ENCODE results near the gene PABPC1L.

PABPC1L gene

DNA sequence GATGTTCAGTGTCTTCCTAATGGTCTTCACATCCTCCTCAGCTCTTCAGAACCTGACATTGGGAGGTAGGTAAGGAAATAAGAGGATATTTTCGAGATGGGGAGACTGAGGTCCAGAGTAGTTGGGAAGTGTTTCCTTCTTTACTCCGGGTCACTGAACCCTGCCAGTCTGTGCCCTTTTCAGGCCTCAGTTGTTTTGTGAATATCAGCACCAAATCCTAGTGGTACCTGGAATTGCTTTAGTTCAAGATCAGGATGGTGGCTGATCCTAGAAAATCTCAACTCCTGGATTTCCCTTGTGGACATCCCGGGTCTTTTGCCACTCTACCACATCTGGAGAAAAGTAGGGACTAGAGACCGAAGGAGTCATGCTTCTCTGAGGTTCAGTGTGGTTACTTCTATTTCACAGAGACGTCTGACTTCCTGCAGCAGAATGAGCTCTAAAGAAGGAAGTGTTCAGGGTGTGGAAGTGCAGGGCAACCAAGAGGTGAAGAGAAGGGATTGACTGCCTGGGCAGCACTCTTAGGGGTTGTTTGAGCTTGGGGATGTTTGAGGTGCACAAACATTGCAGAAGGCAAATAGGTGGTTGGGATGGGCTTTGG lies 57.4 kb downstream of the PABPC1L start:
- H3K36me3 ChIP-seq (ENCODE audit: control insufficient read depth in 2 of 2, insufficient read depth in 1 of 2, low read length in 2 of 2): peaks cover 0 to 3% of the 10 kb centered on the region in 2 experiments; a peak in 2 of 3 replicates
- H3K27ac ChIP-seq (ENCODE audit: extremely low read depth, low read depth, low read length): no peak overlapping the region
- POLR2A ChIA-PET: interaction anchor here (0.5 kb wide), 1 partner anchor 14 kb away, joined by 4 read pairs; no protein-coding TSS in a partner anchor
- peak overlapping the region; percentile 95 for H3K4me3 ChIP-seq (ENCODE audit: low read depth, low read length)
- CTCF ChIA-PET: interaction anchor here (0.7 kb wide), 2 partner anchors 26 to 129 kb away, joined by 3 read pairs; no protein-coding TSS in a partner anchor
- H3K4me1 ChIP-seq (ENCODE audit: control insufficient read depth, insufficient read depth, low read length): peaks cover 20% of the 10 kb centered on the region
- TF ChIP-seq PRDM1 (tag by site-specific recombination; IDR thresholded peaks at IDR 0.05) (no peak), ZNF830 (tag by site-specific recombination; IDR thresholded peaks at IDR 0.05; ENCODE audit: low read depth) (no peak), ZNF133 (tag by site-specific recombination; IDR thresholded peaks at IDR 0.05) (no peak), SP2 (tag by site-specific recombination; IDR thresholded peaks at IDR 0.05) (no peak), ZNF629 (tag by site-specific recombination; IDR thresholded peaks at IDR 0.05) (no peak), ZSCAN23 (tag by site-specific recombination; IDR thresholded peaks at IDR 0.05) (no peak), ZNF510 (tag by site-specific recombination; IDR thresholded peaks at IDR 0.05; ENCODE audit: insufficient replicate concordance) (no peak)
- TF ChIP-seq, protein P1, sequence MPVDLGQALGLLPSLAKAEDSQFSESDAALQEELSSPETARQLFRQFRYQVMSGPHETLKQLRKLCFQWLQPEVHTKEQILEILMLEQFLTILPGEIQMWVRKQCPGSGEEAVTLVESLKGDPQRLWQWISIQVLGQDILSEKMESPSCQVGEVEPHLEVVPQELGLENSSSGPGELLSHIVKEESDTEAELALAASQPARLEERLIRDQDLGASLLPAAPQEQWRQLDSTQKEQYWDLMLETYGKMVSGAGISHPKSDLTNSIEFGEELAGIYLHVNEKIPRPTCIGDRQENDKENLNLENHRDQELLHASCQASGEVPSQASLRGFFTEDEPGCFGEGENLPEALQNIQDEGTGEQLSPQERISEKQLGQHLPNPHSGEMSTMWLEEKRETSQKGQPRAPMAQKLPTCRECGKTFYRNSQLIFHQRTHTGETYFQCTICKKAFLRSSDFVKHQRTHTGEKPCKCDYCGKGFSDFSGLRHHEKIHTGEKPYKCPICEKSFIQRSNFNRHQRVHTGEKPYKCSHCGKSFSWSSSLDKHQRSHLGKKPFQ (tag by site-specific recombination; IDR thresholded peaks at IDR 0.05): no peak
- H3K9me3 ChIP-seq (ENCODE audit: control insufficient read depth, insufficient read depth, low read depth, low read length): no peaks in the 10 kb centered on the region

DNA sequence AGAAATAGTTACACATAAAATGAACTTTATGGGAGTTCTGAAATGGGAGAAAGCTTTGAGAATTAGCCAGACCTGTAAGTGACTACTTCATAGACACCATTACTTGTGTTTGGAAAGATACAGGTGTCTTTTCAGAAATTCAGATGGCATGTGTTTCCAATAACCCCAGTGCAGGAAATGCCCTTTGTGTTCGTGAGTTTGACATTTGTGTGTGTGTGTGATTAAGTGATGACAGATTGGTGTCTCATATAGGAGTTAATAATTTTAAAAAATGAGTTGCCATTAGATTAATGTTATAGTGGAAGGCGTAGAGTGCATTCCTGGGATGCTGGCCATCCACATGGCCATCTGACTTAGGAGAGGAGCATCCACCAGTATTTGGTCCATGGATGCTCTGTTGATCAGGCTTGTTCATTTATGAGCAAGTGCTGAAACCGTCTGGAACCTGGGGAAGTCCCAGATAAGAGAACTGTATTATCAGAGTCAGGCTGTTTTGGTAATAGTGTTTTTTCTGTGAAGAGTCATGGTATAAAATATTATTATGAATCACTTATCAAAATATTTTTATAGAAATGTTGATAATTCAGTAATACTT lies 59.5 kb downstream of the PABPC1L start:
- Histone ChIP-seq H3K36me3 (ENCODE audit: control insufficient read depth in 2 of 2, insufficient read depth in 1 of 2, low read length in 2 of 2) (peaks cover 6 to 21% of the 10 kb centered on the region in 2 experiments), H3K4me3 (ENCODE audit: low read depth, low read length) (no peak overlapping the region), H3K27ac (ENCODE audit: extremely low read depth, low read depth, low read length) (no peak overlapping the region), H3K9me3 (ENCODE audit: control insufficient read depth, insufficient read depth, low read depth, low read length) (no peaks in the 10 kb centered on the region), H3K4me1 (ENCODE audit: control insufficient read depth, insufficient read depth, low read length) (peaks cover 20% of the 10 kb centered on the region)
- ChIA-PET POLR2A (interaction anchor here (0.6 kb wide), 1 partner anchor 30 kb away, joined by 4 read pairs; no protein-coding TSS in a partner anchor), CTCF (no interaction called here)
- TF ChIP-seq ZBTB1 (tag by site-specific recombination; IDR thresholded peaks at IDR 0.05) (no peak), ZBTB17 (tag by site-specific recombination; IDR thresholded peaks at IDR 0.05) (peak; percentile 35; the same call in 1 of the 2 replicates), ZNF514 (tag by site-specific recombination; IDR thresholded peaks at IDR 0.05) (no peak), ZNF747 (tag by site-specific recombination; IDR thresholded peaks at IDR 0.05) (no peak), ZNF585B (tag by site-specific recombination; IDR thresholded peaks at IDR 0.05) (no peak), ZNF302 (tag by site-specific recombination; IDR thresholded peaks at IDR 0.05; ENCODE audit: low read depth) (no peak)
- TF ChIP-seq, protein P2, sequence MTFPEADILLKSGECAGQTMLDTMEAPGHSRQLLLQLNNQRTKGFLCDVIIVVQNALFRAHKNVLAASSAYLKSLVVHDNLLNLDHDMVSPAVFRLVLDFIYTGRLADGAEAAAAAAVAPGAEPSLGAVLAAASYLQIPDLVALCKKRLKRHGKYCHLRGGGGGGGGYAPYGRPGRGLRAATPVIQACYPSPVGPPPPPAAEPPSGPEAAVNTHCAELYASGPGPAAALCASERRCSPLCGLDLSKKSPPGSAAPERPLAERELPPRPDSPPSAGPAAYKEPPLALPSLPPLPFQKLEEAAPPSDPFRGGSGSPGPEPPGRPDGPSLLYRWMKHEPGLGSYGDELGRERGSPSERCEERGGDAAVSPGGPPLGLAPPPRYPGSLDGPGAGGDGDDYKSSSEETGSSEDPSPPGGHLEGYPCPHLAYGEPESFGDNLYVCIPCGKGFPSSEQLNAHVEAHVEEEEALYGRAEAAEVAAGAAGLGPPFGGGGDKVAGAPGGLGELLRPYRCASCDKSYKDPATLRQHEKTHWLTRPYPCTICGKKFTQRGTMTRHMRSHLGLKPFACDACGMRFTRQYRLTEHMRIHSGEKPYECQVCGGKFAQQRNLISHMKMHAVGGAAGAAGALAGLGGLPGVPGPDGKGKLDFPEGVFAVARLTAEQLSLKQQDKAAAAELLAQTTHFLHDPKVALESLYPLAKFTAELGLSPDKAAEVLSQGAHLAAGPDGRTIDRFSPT (tag by site-specific recombination; IDR thresholded peaks at IDR 0.05): 0 out of 2 replicates have a peak, but pooled peaks have one; percentile 2

DNA sequence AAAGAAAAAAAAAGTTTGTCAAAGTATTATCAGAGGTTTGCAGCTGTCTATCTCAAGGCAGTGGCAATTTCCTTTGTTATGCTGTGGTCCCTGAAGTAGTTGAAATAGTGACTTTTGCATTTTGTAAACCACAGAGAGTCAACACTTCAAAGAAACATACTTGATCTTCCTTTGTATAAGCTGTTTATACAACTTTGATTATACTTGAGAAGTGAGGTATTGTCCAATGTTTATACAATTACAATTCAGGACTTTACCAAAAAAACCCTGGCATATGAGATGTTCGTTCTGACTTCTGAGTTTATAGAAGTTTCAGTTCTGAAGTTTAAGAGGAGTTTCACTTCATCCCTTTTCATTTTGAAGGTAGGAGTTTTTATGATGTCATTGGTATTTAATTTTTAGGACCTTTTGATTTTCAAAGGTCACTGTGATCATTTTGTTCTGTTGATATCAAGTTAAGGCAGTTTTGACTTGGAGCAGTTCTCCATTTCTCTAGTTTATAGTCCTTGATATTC lies 60.4 kb downstream of the PABPC1L start:
- TF ChIP-seq OSR2 (tag by site-specific recombination; IDR thresholded peaks at IDR 0.05) (peak; percentile 65), FEZF1 (tag by site-specific recombination; IDR thresholded peaks at IDR 0.05) (0 out of 2 replicates have a peak, but pooled peaks have one; percentile 6), REPIN1 (tag by site-specific recombination; IDR thresholded peaks at IDR 0.05; ENCODE audit: low read depth) (no peak), PRDM1 (tag by site-specific recombination; IDR thresholded peaks at IDR 0.05) (peak; percentile 49; the same call in 1 of the 2 replicates), ZNF529 (tag by site-specific recombination; IDR thresholded peaks at IDR 0.05; ENCODE audit: insufficient replicate concordance) (no peak), ZNF202 (tag by site-specific recombination; IDR thresholded peaks at IDR 0.05; ENCODE audit: borderline replicate concordance) (no peak), ZNF600 (tag by site-specific recombination; IDR thresholded peaks at IDR 0.05) (peak; percentile 48; the same call in 1 of the 2 replicates), ZNF654 (tag by site-specific recombination; IDR thresholded peaks at IDR 0.05; ENCODE audit: low read depth) (no peak)
- TF ChIP-seq, protein P3, sequence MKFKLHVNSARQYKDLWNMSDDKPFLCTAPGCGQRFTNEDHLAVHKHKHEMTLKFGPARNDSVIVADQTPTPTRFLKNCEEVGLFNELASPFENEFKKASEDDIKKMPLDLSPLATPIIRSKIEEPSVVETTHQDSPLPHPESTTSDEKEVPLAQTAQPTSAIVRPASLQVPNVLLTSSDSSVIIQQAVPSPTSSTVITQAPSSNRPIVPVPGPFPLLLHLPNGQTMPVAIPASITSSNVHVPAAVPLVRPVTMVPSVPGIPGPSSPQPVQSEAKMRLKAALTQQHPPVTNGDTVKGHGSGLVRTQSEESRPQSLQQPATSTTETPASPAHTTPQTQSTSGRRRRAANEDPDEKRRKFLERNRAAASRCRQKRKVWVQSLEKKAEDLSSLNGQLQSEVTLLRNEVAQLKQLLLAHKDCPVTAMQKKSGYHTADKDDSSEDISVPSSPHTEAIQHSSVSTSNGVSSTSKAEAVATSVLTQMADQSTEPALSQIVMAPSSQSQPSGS (tag by site-specific recombination; IDR thresholded peaks at IDR 0.05; ENCODE audit: low read depth): peak; percentile 92
- TF ChIP-seq, protein P4, sequence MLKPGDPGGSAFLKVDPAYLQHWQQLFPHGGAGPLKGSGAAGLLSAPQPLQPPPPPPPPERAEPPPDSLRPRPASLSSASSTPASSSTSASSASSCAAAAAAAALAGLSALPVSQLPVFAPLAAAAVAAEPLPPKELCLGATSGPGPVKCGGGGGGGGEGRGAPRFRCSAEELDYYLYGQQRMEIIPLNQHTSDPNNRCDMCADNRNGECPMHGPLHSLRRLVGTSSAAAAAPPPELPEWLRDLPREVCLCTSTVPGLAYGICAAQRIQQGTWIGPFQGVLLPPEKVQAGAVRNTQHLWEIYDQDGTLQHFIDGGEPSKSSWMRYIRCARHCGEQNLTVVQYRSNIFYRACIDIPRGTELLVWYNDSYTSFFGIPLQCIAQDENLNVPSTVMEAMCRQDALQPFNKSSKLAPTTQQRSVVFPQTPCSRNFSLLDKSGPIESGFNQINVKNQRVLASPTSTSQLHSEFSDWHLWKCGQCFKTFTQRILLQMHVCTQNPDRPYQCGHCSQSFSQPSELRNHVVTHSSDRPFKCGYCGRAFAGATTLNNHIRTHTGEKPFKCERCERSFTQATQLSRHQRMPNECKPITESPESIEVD (tag by site-specific recombination; IDR thresholded peaks at IDR 0.05): peak; percentile 86
- Histone ChIP-seq H3K9me3 (ENCODE audit: control insufficient read depth, insufficient read depth, low read depth, low read length) (no peaks in the 10 kb centered on the region), H3K36me3 (ENCODE audit: control insufficient read depth in 2 of 2, insufficient read depth in 1 of 2, low read length in 2 of 2) (peaks cover 8 to 30% of the 10 kb centered on the region in 2 experiments), H3K27ac (ENCODE audit: extremely low read depth, low read depth, low read length) (no peak overlapping the region), H3K4me1 (ENCODE audit: control insufficient read depth, insufficient read depth, low read length) (peaks cover 20% of the 10 kb centered on the region), H3K4me3 (ENCODE audit: low read depth, low read length) (no peak overlapping the region)
- POLR2A ChIA-PET: no interaction called here
- CTCF ChIA-PET: interaction anchor here (0.5 to 1.5 kb wide), 4 partner anchors 24 to 807 kb away, joined by 3 read pairs; no protein-coding TSS in a partner anchor
